HG03342 (cell line): ENCODE measurements around the gene RIPOR1.

Source experiments
- ATAC-seq: cut with Tn5 transposase; IDR thresholded peaks from one replicate; pipeline ENCODE4 v1.9.1; 2021; ENCODE audit warnings: mild to moderate bottlenecking, moderate library complexity; ENCODE audit not compliant: unreplicated experiment

Gene RIPOR1

GRCh38 chr16:67537636-67538591 is 9.3 kb downstream of the RIPOR1 start:
- no peak for ATAC-seq

- ATAC-seq = no peak
Measured at GRCh38 chr16:67538666-67539101, 10.1 kb downstream of the RIPOR1 start.

GRCh38 chr16:67539271-67539670 is 10.6 kb downstream of the RIPOR1 start:
- ATAC-seq = no peak

- ATAC-seq = no peak
Measured at GRCh38 chr16:67539691-67540635, 11.3 kb downstream of the RIPOR1 start.

- ATAC-seq = no peak
Measured at GRCh38 chr16:67540756-67541155, 12.1 kb downstream of the RIPOR1 start.

- no peak for ATAC-seq
Measured at GRCh38 chr16:67541391-67542263, 13.0 kb downstream of the RIPOR1 start.

DNA sequence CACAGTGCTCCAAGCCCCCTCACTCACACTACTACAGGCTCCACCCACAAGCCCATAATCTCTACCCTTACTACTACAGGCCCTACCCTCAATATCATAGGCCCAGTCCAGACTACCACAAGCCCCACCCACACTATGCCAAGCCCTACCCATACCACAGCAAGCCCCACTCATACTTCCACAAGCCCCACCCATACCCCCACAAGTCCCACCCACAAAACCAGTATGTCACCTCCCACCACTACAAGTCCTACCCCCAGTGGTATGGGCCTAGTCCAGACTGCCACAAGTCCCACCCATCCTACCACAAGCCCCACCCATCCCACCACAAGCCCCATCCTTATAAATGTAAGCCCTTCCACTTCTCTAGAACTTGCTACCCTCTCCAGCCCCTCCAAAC is 13.8 kb downstream of the RIPOR1 start:
- ATAC-seq = no peak

DNA sequence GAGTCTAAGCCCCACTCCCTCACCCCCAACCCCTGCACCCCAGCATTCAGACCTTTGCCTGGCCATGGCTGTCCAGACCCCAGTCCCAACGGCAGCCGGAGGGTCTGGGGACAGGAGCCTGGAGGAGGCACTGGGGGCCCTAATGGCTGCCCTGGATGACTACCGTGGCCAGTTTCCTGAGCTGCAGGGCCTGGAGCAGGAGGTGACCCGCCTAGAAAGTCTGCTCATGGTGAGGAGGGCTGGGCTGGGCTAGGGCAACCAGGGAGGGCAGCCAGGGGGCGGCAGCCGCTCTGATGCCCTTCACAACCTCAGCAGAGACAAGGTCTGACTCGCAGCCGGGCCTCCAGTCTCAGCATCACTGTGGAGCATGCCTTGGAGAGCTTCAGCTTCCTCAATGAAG is 14.4 kb downstream of the RIPOR1 start:
- no peak for ATAC-seq

DNA sequence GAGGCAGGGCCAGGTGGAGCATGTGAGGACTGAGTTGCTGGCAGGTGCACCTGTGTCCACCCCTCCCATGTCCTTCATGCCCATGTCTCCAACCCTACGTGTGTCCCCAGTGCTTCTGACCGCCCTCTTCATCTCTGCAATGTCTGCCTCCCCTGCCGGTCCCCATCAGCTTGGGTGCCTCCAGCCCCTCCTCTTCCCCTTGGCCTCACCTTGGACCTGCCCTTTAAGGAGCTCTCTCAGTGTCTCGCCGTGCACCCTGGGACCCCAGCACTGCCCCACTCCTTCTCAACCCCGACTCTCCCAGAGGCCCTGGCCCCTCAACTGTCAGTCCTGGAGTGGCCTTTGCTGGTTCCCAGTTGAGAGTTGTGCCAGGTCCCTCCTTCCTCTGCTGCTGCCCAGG is 15.0 kb downstream of the RIPOR1 start:
- no peak for ATAC-seq

- ATAC-seq = no peak
Measured at GRCh38 chr16:67544329-67544841, 15.8 kb downstream of the RIPOR1 start.

GRCh38 chr16:67544844-67545664 is 16.4 kb downstream of the RIPOR1 start:
- no peak for ATAC-seq

GRCh38 chr16:67545665-67546024 is 17.0 kb downstream of the RIPOR1 start:
- ATAC-seq = no peak

GRCh38 chr16:67546091-67546501 is 17.5 kb downstream of the RIPOR1 start:
- no peak for ATAC-seq

DNA sequence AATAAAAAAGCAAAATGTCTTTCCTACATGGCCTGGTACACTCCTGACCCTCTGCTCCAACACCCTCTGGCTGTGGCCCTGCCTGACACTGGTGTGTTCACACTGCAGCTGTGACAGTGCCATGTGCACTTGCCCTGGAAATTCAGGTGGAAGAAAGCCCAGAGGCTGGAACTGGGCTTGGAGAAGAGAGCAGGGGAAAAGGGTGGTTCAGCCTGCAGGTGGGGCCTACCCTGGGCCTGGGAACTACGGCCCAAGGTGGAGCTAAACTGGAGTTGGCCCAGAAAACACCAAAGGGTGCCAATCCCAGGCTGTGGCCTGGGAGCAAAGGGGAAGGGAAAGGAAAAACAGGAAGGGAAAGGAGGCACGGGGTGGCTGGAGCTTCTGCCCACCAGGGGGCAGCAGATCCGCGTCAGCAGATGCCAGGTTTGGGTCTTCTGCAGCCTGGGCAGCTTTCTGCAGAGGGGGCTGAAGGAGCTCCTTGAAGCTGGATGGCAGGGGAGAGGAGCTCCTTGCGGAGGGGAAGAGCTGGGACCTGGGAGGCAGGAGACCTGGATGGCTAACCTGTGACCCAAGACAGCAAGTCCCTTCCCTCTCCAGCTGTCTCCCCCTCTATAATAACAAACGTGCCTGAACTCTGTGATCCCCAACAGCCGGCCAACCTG is 18.3 kb downstream of the RIPOR1 start:
- peak; percentile 37 for ATAC-seq

DNA sequence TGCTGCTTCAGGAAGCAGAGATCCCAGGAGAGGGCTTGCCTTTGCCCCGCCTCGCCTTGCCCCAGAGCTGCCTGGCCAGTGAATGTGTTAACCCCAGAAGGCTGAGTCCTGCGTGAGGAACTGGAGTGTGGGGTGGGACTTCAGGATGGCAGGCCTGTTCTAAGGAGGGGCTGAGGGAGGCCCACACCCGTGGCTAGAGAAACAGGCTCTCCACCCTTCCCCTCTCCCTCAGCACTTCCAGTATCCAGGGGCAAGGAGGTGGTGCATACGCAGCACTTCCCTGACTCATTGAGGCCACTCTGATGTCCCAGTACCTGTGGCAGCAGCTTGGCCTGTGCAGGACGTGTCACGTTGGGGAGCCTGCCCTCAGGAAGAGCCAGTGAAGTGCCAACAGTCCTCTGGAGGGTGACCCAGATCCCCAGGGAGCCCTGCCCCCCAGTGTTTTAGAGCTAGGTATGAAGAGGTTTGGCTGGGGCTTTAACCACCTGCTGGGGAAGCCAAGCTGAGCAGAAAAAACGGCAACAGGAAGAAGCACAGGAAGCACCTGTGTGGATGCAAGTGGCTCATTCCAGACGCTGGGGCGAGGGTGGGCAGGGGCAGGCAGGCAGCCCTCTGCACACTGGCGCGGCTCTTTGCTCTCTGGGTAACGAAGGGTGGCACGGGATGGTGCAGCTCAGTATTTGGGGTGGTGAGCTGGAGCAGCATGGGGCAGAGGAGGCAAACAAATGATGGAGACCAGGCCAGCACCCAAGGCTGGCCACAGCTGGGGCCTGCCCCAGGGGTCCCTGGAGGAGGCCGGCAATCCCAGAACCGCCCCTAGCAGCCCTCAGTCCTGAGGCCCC is 19.0 kb downstream of the RIPOR1 start:
- peak; percentile 32 for ATAC-seq

GRCh38 chr16:67548265-67549126 is 19.9 kb downstream of the RIPOR1 start:
- peak; percentile 47 for ATAC-seq

DNA sequence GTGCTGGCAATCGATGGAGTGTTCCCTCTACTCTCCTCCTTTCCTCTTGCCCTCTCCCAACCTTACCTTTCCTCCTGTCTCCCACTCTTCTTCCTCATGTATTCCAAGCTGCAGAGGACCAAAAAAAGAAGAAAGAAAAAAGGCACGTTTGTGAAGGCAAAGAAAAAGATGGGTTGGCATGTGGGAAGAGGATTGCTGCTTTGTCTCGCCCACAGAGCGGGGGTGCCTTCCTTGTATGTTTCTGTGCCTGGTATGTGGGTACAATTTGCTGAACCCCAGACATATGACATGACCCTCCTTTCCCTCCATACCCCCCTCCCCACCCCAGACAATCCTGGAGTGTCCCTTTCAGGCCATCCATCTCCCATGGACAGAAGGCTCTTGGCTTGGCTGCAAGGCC is 20.6 kb downstream of the RIPOR1 start:
- no peak for ATAC-seq
